RWPE1 (cell line): ENCODE results near the gene WDR35.

ENCODE experiments used
- CTCF ChIA-PET: fragments of 350-600 bp; sonication (Branson Sonifier 250); formaldehyde crosslinking; extraction: SDS; loops from one replicate; lab custom pipeline; 2021; lab: Yijun Ruan, JAX
- POLR2A ChIA-PET: fragments of 400-600 bp; formaldehyde crosslinking; extraction: SDS; loops from one replicate; lab custom pipeline; 2020; ENCODE audit warnings: antibody characterized with exemption; ENCODE audit not compliant: low non-redundant PET; lab: Yijun Ruan, JAX
- DNase-seq: peaks from one replicate; pipeline ENCODE4 v3.0.0; 2012; ENCODE audit warnings: low spot score
- H3K27ac ChIP-seq: fragments of 450-650 bp; 2 replicates; pipeline ENCODE4 v1.5.1; 2017
- CTCF ChIP-seq: fragments of 450-650 bp; conservative IDR thresholded peaks from 2 replicates; pipeline ENCODE4 v1.5.1; 2017; ENCODE audit warnings: low read depth, mild to moderate bottlenecking

Gene WDR35

DNA sequence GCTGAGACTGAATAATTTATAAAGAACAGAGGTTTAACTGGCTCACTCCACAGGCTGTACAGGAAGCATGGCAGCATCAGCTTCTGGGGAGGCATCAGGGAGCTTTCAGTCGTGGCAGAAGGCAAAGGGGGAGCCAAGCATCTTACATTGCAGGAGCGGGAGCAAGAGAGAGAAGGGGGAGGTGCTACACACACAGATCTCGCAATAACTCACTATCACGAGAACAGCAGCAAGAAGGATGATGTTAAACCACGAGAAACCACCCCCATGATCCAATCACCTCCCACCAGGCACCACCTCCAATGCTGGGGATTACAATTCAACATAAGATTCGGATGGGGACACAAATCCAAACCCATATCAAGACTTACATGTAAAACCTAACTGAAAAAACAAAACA lies 40.3 kb upstream of the WDR35 start:
- no peak for TF ChIP-seq CTCF
- ChIA-PET POLR2A (no interaction called here), CTCF (no interaction called here)
- H3K27ac ChIP-seq: no peak overlapping the region
- no peak for DNase-seq

DNA sequence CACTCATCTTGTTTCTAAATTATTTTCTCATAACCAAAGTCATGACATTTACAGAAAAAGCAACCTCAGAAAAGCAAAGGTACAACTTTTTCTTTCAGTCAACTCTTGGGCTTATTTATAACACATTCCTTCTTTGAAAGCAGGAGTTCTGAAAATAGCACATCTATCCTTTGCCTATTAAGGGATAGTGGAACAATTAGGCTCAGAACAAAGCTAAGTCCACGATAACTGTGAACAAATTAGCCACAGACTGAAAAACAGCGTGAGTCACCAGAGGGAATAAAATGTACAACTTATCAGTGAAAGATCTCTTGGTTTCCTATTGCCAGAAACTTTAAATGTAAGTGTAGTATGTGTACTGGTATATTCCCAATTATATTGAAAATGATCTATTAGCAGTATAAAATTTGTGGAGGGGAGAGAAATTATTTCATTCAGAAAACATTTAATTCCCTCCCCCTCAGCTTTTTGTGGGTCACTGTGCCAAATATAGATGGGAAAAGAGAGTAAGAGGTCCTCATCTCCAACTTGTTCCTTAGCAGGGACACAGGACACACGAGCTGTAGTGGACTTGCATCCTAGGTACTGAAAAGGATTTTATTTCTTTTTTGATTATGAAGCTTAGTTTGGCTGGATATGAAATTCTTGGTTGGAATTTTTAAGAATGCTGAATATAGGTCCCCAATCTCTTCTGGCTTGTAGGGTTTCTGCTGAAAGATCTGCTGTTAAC lies 38.0 kb upstream of the WDR35 start:
- ChIA-PET CTCF (interaction anchor here (0.6 kb wide), 1 partner anchor 76 kb away, joined by 3 read pairs; no protein-coding TSS in a partner anchor), POLR2A (no interaction called here)
- H3K27ac ChIP-seq: no peak overlapping the region
- TF ChIP-seq CTCF: no peak
- DNase-seq: no peak

DNA sequence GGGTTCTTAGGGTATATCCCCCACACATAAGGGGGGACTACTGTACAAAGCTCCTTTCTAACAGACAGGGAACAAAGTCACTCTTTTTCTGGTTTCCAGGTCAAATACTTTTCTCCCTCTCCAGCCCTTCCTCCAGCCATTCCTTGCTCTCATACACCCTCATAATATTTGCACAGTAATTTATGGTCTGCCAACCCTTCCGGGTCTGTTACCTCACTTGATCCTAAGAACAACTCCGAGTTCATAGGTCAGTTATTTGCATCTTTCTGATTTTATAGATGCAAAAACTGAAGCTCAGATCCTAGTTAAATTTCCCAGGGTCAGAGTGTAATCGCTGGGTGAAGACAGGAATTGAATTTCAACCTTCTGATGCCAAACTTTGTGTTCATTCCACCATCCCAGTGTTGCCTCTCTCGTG lies 37.4 kb upstream of the WDR35 start:
- no peak overlapping the region for H3K27ac ChIP-seq
- no peak for TF ChIP-seq CTCF
- no peak for DNase-seq
- POLR2A ChIA-PET: no interaction called here
- CTCF ChIA-PET: interaction anchor here (0.6 kb wide), 1 partner anchor 77 kb away, joined by 3 read pairs; no protein-coding TSS in a partner anchor

- no peak for TF ChIP-seq CTCF
- POLR2A ChIA-PET: no interaction called here
- DNase-seq: no peak
- CTCF ChIA-PET: no interaction called here
- H3K27ac ChIP-seq: no peak overlapping the region
Observed at GRCh38 chr2:20025065-20025786, 35.3 kb upstream of the WDR35 start.

DNA sequence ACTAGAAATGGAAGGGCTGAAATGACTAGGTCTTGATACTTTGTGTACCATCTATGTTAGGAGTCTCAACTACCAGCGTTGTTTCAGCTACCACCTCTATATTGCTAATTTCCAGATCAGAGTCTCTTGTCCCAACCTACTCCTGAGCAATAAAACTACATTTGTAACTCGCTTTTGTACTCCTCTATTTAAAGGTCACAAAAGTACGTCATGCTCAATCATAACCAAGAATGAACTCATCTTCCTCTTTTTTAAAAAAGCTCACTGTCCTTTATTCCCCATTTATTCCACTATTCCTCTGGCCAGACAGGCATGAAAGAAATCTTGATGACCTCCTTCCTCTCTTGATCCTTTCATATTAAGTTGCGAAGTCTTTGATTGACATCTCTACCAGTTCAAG lies 33.8 kb upstream of the WDR35 start:
- no peak for DNase-seq
- H3K27ac ChIP-seq: no peak overlapping the region
- no peak for TF ChIP-seq CTCF
- ChIA-PET CTCF (no interaction called here), POLR2A (no interaction called here)

GRCh38 chr2:20021405-20022009 lies 31.6 kb upstream of the WDR35 start:
- DNase-seq: no peak
- no peak for TF ChIP-seq CTCF
- ChIA-PET POLR2A (no interaction called here), CTCF (interaction anchor here (1.0 kb wide), 1 partner anchor 72 kb away, joined by 4 read pairs; no protein-coding TSS in a partner anchor)
- no peak overlapping the region for H3K27ac ChIP-seq
